ENCODE results near the gene LEUTX. TPM values are rescaled to one million over a fixed set of nuclear protein-coding genes. Genes with fewer than 3 reads are reported as not detected.
"Not testable (repeated sequence)": the region's sequence is repeated elsewhere in the genome, so short reads cannot be mapped to it uniquely, and the experiment has no call there.

The LEUTX gene
- total RNA-seq, 2 donors from 2014 or later = not detected

DNA sequence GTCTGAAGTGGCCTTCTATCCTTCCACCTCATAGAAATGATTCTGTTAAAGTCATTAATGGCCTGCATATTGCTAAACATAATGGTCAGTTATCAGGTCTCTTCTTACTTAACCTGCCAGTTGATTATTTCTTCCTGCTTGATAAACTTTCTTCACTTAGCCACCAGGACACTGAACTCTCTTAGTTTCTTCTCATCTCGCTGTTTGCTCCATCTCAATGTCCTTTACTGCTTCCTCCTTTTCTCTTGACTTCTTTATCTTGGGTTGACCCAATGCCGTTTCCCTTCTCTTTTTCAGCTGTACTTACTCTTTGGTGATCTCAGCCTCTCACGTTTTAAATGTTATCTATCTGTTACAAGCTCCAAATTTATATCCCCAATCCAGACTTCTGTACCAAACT is 23.7 kb upstream of the LEUTX start:
- Histone ChIP-seq H3K27me3 (no peaks in the 10 kb centered on the region), H3K4me1 (no peaks in the 10 kb centered on the region), H3K4me3 (no peak overlapping the region), H3K9me3 (no peaks in the 10 kb centered on the region), H3K27ac (no peak overlapping the region), H3K9ac (ENCODE audit: low read depth in 2 of 2, low read length in 2 of 2) (no peak overlapping the region), H3K36me3 (no peaks in the 10 kb centered on the region)
- intact Hi-C loops (cut with DNase I) = no loop called here
- no peak for DNase-seq
- no peak for TF ChIP-seq CTCF (IDR thresholded peaks at IDR 0.05)

- intact Hi-C loops (cut with DNase I) = loop anchor here (10.0 kb wide), 1 partner anchor 205 kb away; no protein-coding TSS in a partner anchor
- no peak overlapping the region for H3K9ac ChIP-seq (ENCODE audit: low read depth in 2 of 2, low read length in 2 of 2)
- no peaks in the 10 kb centered on the region for H3K36me3 ChIP-seq
- no peak overlapping the region for H3K4me3 ChIP-seq
- TF ChIP-seq CTCF (IDR thresholded peaks at IDR 0.05) = no peak
- no peaks in the 10 kb centered on the region for H3K4me1 ChIP-seq
- H3K27ac ChIP-seq = no peak overlapping the region
- H3K27me3 ChIP-seq = no peaks in the 10 kb centered on the region
- DNase-seq = no peak
- H3K9me3 ChIP-seq = no peaks in the 10 kb centered on the region
These were observed 19.0 kb upstream of the LEUTX start for GRCh38 chr19:39759457-39760184.

DNA sequence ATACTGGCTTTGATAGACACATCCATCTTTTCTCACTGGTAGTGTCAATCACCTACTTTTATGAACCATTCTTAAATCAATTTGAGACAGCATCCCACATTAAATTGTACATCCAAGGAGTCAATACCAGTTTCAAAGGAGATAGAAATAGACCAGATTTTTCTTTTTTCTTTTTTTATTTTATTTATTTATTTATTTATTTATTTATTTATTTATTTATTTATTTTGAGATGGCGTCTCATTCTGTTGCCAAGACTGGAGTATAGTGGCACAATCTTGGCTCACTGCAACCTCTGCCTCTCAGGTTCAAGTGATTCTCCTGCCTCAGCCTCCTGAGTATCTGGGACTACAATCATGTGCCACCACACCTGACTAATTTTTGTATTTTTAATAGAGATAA is 16.8 kb upstream of the LEUTX start:
- not testable (repeated sequence) for H3K9ac ChIP-seq (ENCODE audit: low read depth in 2 of 2, low read length in 2 of 2); H3K9me3 ChIP-seq; H3K4me3 ChIP-seq; H3K27me3 ChIP-seq; H3K27ac ChIP-seq; H3K36me3 ChIP-seq; H3K4me1 ChIP-seq; DNase-seq
- intact Hi-C loops (cut with DNase I) = loop anchor here (10.0 kb wide), 1 partner anchor 207 kb away; no protein-coding TSS in a partner anchor

DNA sequence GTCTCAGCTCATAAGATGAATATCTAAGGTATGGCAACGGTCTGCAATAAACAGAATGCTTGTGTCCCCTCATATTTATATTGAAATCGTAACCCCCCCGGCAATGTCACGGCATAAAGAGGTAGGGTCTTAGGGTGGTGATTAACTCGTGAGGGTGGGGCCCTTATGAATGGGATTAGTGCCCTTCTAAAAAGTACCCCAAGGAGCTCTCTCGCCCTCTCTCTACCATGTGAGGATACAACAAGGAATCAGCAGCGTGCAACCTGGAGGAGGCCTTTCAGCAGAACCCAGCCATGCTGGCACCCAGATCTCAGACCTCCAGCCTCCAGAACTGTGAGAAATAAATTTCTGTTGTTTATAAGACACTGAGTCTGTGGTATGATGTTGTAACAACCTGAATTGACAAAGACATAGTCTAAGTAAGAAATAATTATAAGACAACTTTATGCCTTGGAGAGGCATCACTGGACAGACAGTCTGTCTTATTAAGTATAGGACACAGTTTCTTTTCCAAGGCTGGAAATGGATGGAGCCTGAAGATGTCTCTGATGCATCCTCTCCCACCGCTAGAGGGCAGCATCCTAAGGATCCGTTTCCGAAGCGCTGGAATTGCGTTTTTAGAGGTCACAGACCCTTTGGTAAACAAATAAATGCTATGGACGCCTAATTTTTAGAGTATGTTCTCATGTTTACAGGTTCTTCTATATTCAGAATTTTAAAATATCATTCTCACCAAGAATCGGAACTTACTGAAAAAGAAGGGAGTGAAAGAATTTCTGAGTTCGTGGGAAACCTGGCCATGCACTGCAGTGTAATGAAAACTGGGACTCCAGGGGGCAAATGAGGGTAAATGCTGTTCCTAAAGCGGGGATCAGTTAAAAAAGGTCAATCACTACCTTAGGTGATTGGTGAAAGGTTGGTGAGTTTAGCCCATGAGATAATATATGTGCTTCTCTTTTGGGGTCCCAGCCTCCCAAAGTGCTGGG is 13.3 kb upstream of the LEUTX start:
- Histone ChIP-seq H3K9me3 (no peaks in the 10 kb centered on the region), H3K36me3 (no peaks in the 10 kb centered on the region), H3K9ac (ENCODE audit: low read depth in 2 of 2, low read length in 2 of 2) (no peak overlapping the region), H3K4me1 (no peaks in the 10 kb centered on the region), H3K4me3 (no peak overlapping the region), H3K27me3 (no peaks in the 10 kb centered on the region), H3K27ac (no peak overlapping the region)
- peak; percentile 55 for TF ChIP-seq CTCF (IDR thresholded peaks at IDR 0.05)
- intact Hi-C loops (cut with DNase I) = loop anchor here (10.0 kb wide), 1 partner anchor 211 kb away; no protein-coding TSS in a partner anchor
- DNase-seq = peak; percentile 44

DNA sequence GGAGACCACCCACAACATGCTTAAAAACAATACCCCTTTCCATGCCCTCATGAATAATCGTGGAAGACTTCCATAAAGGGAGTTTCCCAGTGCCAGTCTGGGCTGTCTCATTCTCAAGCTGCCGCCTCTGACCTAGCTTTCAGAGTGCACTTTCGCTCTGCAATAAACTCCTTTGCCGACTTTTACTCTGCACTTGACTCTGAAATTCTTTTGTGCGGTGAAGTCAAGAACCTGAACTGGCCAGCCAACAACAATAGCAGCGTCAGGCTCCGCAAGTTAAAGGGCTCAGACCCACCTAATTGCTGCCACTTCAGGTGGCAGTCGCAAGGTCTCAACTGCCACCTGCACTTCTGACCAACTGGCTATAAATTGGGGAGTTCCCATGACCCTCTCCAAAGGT is 10.3 kb upstream of the LEUTX start:
- intact Hi-C loops (cut with DNase I) = loop anchor here (10.0 kb wide), 1 partner anchor 214 kb away; no protein-coding TSS in a partner anchor
- no peak overlapping the region for H3K27ac ChIP-seq
- H3K4me1 ChIP-seq = no peaks in the 10 kb centered on the region
- no peaks in the 10 kb centered on the region for H3K36me3 ChIP-seq
- DNase-seq = no peak
- H3K4me3 ChIP-seq = no peak overlapping the region
- H3K27me3 ChIP-seq = no peaks in the 10 kb centered on the region
- H3K9ac ChIP-seq (ENCODE audit: low read depth in 2 of 2, low read length in 2 of 2) = no peak overlapping the region
- TF ChIP-seq CTCF (IDR thresholded peaks at IDR 0.05) = no peak
- H3K9me3 ChIP-seq = no peaks in the 10 kb centered on the region

Data from colonic mucosa (tissue), 4 donors.